OCI-LY1 (cell line): Measurements from ENCODE around the gene SIRPB2.

Source experiments
- CTCF ChIP-seq: fragments of 200-600 bp; sonication (generic), shearing (Covaris generic); IDR thresholded peaks from 2 replicates; pipeline ENCODE4 v1.5.1; 2017; ENCODE audit warnings: mild to moderate bottlenecking, antibody characterized with exemption, low read length, moderate library complexity, mixed read lengths
- EZH2 ChIP-seq: fragments of 200-600 bp; sonication (generic), shearing (Covaris generic); IDR thresholded peaks from 2 replicates; pipeline ENCODE4 v1.8.0; 2017; ENCODE audit warnings: borderline replicate concordance, mixed run types, mild to moderate bottlenecking, antibody characterized with exemption, low read length, moderate library complexity, mixed read lengths

GRCh38 chr20:1429143-1429728 is 62.0 kb downstream of the SIRPB2 start:
- TF ChIP-seq CTCF = no peak
- no peak for TF ChIP-seq EZH2
